Measurements from ENCODE around the gene RRP15.

DNA sequence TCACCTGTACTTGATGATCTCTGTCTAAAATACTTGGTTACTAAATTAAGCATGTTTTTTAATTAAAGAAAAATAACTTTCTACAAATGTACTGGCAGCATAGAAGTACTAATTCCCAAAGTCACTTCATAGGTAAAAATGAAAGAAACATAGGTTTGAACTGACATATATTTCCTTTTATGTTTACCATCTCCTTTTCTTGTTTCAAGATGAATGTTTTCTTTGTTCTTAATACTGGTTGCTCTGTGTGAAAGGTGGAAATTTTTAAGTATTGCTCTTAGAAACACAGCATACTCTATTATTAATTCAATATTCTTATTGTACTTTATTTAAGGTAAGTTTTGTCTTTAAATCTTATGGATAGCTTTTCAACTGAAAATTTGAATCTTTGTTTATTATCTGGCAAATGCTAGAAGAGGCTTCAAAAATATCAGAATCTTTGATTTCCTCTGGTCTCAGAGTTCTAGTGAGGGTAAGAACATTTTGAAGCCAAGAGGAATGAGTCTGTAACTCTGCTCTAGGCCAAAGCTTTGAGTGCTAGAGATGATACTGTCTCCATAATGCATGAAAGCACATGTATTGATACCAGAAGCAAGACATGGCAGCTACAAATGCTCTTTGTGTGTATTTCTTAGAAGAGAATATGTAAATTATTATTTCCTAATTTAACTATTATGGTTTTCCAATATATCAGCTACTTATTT lies 18.2 kb downstream of the RRP15 start:
- TF ChIP-seq, protein P1, sequence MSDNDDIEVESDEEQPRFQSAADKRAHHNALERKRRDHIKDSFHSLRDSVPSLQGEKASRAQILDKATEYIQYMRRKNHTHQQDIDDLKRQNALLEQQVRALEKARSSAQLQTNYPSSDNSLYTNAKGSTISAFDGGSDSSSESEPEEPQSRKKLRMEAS (IDR thresholded peaks at IDR 0.05) = no peak
- TF ChIP-seq ZNF468 (CRISPR knock-in tag; IDR thresholded peaks at IDR 0.05) (no peak), SMAD3 (CRISPR knock-in tag; IDR thresholded peaks at IDR 0.05) (no peak), ZNF205 (CRISPR knock-in tag; IDR thresholded peaks at IDR 0.05) (no peak), SIN3A (IDR thresholded peaks at IDR 0.05; ENCODE audit: borderline replicate concordance, low read depth, low read length) (no peak), GTF2F1 (IDR thresholded peaks at IDR 0.05; ENCODE audit: low read length) (no peak), ZFY (CRISPR knock-in tag; IDR thresholded peaks at IDR 0.05) (no peak), JUN (CRISPR knock-in tag; IDR thresholded peaks at IDR 0.05) (no peak), ZFYVE20 (CRISPR knock-in tag; IDR thresholded peaks at IDR 0.05; ENCODE audit: borderline replicate concordance, low read depth) (no peak), MYC (CRISPR knock-in tag; IDR thresholded peaks at IDR 0.05; ENCODE audit: borderline replicate concordance) (no peak)
- TF ChIP-seq, protein P2, sequence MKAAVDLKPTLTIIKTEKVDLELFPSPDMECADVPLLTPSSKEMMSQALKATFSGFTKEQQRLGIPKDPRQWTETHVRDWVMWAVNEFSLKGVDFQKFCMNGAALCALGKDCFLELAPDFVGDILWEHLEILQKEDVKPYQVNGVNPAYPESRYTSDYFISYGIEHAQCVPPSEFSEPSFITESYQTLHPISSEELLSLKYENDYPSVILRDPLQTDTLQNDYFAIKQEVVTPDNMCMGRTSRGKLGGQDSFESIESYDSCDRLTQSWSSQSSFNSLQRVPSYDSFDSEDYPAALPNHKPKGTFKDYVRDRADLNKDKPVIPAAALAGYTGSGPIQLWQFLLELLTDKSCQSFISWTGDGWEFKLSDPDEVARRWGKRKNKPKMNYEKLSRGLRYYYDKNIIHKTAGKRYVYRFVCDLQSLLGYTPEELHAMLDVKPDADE (CRISPR knock-in tag; IDR thresholded peaks at IDR 0.05) = no peak
- TF ChIP-seq, protein P3, sequence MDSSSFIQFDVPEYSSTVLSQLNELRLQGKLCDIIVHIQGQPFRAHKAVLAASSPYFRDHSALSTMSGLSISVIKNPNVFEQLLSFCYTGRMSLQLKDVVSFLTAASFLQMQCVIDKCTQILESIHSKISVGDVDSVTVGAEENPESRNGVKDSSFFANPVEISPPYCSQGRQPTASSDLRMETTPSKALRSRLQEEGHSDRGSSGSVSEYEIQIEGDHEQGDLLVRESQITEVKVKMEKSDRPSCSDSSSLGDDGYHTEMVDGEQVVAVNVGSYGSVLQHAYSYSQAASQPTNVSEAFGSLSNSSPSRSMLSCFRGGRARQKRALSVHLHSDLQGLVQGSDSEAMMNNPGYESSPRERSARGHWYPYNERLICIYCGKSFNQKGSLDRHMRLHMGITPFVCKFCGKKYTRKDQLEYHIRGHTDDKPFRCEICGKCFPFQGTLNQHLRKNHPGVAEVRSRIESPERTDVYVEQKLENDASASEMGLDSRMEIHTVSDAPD (CRISPR knock-in tag; IDR thresholded peaks at IDR 0.05) = no peak
- TF ChIP-seq, protein P4, sequence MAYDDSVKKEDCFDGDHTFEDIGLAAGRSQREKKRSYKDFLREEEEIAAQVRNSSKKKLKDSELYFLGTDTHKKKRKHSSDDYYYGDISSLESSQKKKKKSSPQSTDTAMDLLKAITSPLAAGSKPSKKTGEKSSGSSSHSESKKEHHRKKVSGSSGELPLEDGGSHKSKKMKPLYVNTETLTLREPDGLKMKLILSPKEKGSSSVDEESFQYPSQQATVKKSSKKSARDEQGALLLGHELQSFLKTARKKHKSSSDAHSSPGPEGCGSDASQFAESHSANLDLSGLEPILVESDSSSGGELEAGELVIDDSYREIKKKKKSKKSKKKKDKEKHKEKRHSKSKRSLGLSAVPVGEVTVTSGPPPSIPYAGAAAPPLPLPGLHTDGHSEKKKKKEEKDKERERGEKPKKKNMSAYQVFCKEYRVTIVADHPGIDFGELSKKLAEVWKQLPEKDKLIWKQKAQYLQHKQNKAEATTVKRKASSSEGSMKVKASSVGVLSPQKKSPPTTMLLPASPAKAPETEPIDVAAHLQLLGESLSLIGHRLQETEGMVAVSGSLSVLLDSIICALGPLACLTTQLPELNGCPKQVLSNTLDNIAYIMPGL (CRISPR knock-in tag; IDR thresholded peaks at IDR 0.05; ENCODE audit: borderline replicate concordance in 1 of 2, low read depth in 1 of 2) = no peak
- TF ChIP-seq, protein P5, sequence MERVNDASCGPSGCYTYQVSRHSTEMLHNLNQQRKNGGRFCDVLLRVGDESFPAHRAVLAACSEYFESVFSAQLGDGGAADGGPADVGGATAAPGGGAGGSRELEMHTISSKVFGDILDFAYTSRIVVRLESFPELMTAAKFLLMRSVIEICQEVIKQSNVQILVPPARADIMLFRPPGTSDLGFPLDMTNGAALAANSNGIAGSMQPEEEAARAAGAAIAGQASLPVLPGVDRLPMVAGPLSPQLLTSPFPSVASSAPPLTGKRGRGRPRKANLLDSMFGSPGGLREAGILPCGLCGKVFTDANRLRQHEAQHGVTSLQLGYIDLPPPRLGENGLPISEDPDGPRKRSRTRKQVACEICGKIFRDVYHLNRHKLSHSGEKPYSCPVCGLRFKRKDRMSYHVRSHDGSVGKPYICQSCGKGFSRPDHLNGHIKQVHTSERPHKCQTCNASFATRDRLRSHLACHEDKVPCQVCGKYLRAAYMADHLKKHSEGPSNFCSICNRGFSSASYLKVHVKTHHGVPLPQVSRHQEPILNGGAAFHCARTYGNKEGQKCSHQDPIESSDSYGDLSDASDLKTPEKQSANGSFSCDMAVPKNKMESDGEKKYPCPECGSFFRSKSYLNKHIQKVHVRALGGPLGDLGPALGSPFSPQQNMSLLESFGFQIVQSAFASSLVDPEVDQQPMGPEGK (CRISPR knock-in tag; IDR thresholded peaks at IDR 0.05) = no peak

Data from HepG2 (cell line).